H1 (cell line): ENCODE results near the gene ARMC6. TPM values are rescaled to one million over a fixed set of nuclear protein-coding genes. Genes with fewer than 3 reads are reported as not detected.
A peak's percentile ranks its signal among the peaks of the same experiment; 100 is the strongest.

Experiments used
- CTCF ChIA-PET: fragments of 300-600 bp; sonication (Branson Sonifier 250); formaldehyde crosslinking; loops from one replicate; lab custom pipeline; 2021; ENCODE audit not compliant: partially characterized antibody; lab: Charles Lee
- POLR2A ChIA-PET: fragments of 300-600 bp; sonication (Branson Sonifier 250); formaldehyde crosslinking; loops from one replicate; lab custom pipeline; 2021; ENCODE audit warnings: inconsistent platforms; ENCODE audit not compliant: partially characterized antibody; lab: Charles Lee
- DNase-seq, 2 experiments: peaks; one replicate each; pipeline versions ENCODE4 v3.0.0 to v3.0.0-alpha.2; 2010 to 2022; ENCODE audit warnings: low spot score in 2 of 2, low read depth in 1 of 2, mixed read lengths in 1 of 2
- FAIRE-seq: peaks from 2 replicates; lab custom pipeline; 2011; peaks lifted over from hg19 to GRCh38; lab: Jason Lieb, UNC
- H2AFZ ChIP-seq: 2 replicates; pipeline ENCODE4 v1.8.1; 2012; ENCODE audit warnings: low read length, inconsistent platforms
- H2AK5ac ChIP-seq: 2 replicates; pipeline ENCODE4 v1.6.1; 2013; ENCODE audit warnings: low read depth, low read length
- H2BK120ac ChIP-seq: replicated peaks from 2 replicates; pipeline ENCODE3; 2013; ENCODE audit warnings: low read depth, low read length, inconsistent platforms
- H2BK12ac ChIP-seq: 2 replicates; pipeline ENCODE4 v1.6.1; 2013; ENCODE audit warnings: low read depth, low read length
- H2BK15ac ChIP-seq: 2 replicates; pipeline ENCODE4 v1.6.1; 2013; ENCODE audit warnings: low read length
- H2BK20ac ChIP-seq: 2 replicates; pipeline ENCODE4 v1.6.1; 2013; ENCODE audit warnings: low read length
- H2BK5ac ChIP-seq: 2 replicates; pipeline ENCODE4 v1.6.1; 2013; ENCODE audit warnings: low read depth, low read length
- H3K14ac ChIP-seq: 2 replicates; pipeline ENCODE4 v1.6.1; 2013; ENCODE audit warnings: inconsistent platforms; ENCODE audit not compliant: insufficient read length
- H3K18ac ChIP-seq: 2 replicates; pipeline ENCODE4 v1.6.1; 2013; ENCODE audit warnings: low read length; ENCODE audit errors: extremely low read depth
- H3K23ac ChIP-seq: 2 replicates; pipeline ENCODE4 v1.6.1; 2013; ENCODE audit warnings: inconsistent platforms; ENCODE audit not compliant: insufficient read length
- H3K23me2 ChIP-seq: 2 replicates; pipeline ENCODE4 v1.6.1; 2013; ENCODE audit warnings: low read depth, low read length
- H3K27ac ChIP-seq: 2 replicates; pipeline ENCODE4 v1.6.1; 2011; ENCODE audit warnings: low read depth, low read length, inconsistent platforms
- H3K27me3 ChIP-seq, 4 experiments: replicated peaks in 1 of 4; 1 replicate in 1 of 4; 2 replicates in 3 of 4; pipeline versions ENCODE4 v1.6.1 to v1.8.1; 2011 to 2013; ENCODE audit warnings: low read length in 3 of 4, mild to moderate bottlenecking in 3 of 4, inconsistent platforms in 2 of 4, mixed read lengths in 2 of 4, moderate library complexity in 1 of 4; ENCODE audit not compliant: control insufficient read depth in 3 of 4, insufficient read depth in 3 of 4; ENCODE audit errors: extremely low read depth in 1 of 4
- H3K36me3 ChIP-seq, 4 experiments: 2 replicates each; pipeline versions ENCODE4 v1.6.1 to v1.8.1; 2011 to 2013; ENCODE audit warnings: mild to moderate bottlenecking in 4 of 4, low read length in 3 of 4, moderate library complexity in 2 of 4, control low read depth in 1 of 4, inconsistent platforms in 1 of 4; ENCODE audit not compliant: insufficient read depth in 4 of 4, control insufficient read depth in 2 of 4
- H3K4ac ChIP-seq: replicated peaks from 2 replicates; pipeline ENCODE3; 2013; ENCODE audit warnings: low read length, low read depth, mixed read lengths, inconsistent platforms; ENCODE audit not compliant: insufficient read length
- H3K4me1 ChIP-seq, 4 experiments: replicated peaks in 1 of 4; 1 replicate in 1 of 4; 2 replicates in 3 of 4; pipeline versions ENCODE4 v1.6.1 to v1.8.1; 2011 to 2013; ENCODE audit warnings: low read length in 3 of 4, inconsistent platforms in 2 of 4, mixed read lengths in 1 of 4; ENCODE audit not compliant: insufficient read depth in 4 of 4, control insufficient read depth in 3 of 4
- H3K4me2 ChIP-seq, 2 experiments: 2 replicates each; pipeline versions ENCODE4 v1.6.1 to v1.8.1; 2011 to 2013; ENCODE audit warnings: low read depth in 2 of 2, low read length in 2 of 2, control low read depth in 1 of 2, inconsistent platforms in 1 of 2, mild to moderate bottlenecking in 1 of 2; ENCODE audit not compliant: insufficient read depth in 1 of 2
- H3K4me3 ChIP-seq, 4 experiments: fragments of 200-600, 300-600 bp in 1 of 4; sonication (generic), shearing (Covaris generic), sonication (Bioruptor Twin) in 1 of 4; 2 replicates each; pipeline versions ENCODE4 v1.5.1 to v1.8.1; 2011 to 2016; ENCODE audit warnings: low read length in 4 of 4, low read depth in 3 of 4, control low read depth in 2 of 4, inconsistent platforms in 2 of 4, mild to moderate bottlenecking in 2 of 4, mixed read lengths in 1 of 4, moderate library complexity in 1 of 4; ENCODE audit not compliant: insufficient read depth in 2 of 4; ENCODE audit errors: extremely low read depth in 1 of 4
- H3K56ac ChIP-seq: replicated peaks from 2 replicates; pipeline ENCODE3; 2013; ENCODE audit warnings: low read depth, mild to moderate bottlenecking, mixed read lengths, low read length, inconsistent platforms; ENCODE audit not compliant: insufficient read length
- H3K79me1 ChIP-seq: 2 replicates; pipeline ENCODE4 v1.6.1; 2013; ENCODE audit warnings: low read depth, low read length, control low read depth
- H3K79me2 ChIP-seq, 2 experiments: 2 replicates each; pipeline versions ENCODE4 v1.6.1 to v1.8.1; 2012 to 2013; ENCODE audit warnings: low read length in 2 of 2, mild to moderate bottlenecking in 2 of 2, inconsistent platforms in 1 of 2; ENCODE audit not compliant: insufficient read depth in 2 of 2, control insufficient read depth in 1 of 2
- H3K9ac ChIP-seq, 4 experiments: replicated peaks in 1 of 4; 1 replicate in 1 of 4; 2 replicates in 3 of 4; pipeline versions ENCODE4 v1.6.1 to v1.8.1; 2011 to 2013; ENCODE audit warnings: low read depth in 3 of 4, low read length in 3 of 4, control low read depth in 2 of 4, mild to moderate bottlenecking in 2 of 4, moderate library complexity in 2 of 4, inconsistent platforms in 1 of 4; ENCODE audit errors: extremely low read depth in 1 of 4
- H3K9me3 ChIP-seq, 2 experiments: 2 replicates each; pipeline versions ENCODE4 v1.6.1 to v1.8.1; 2012 to 2013; ENCODE audit warnings: mild to moderate bottlenecking in 2 of 2, moderate library complexity in 2 of 2, control low read depth in 1 of 2, inconsistent platforms in 1 of 2, low read depth in 1 of 2, low read length in 1 of 2, mixed read lengths in 1 of 2; ENCODE audit not compliant: insufficient read depth in 2 of 2
- H4K20me1 ChIP-seq, 2 experiments: replicated peaks in 1 of 2; 2 replicates each; pipeline versions ENCODE3 to v1.8.1; 2011 to 2013; ENCODE audit warnings: inconsistent platforms in 2 of 2, low read length in 2 of 2, mild to moderate bottlenecking in 1 of 2; ENCODE audit not compliant: insufficient read depth in 2 of 2, control insufficient read depth in 1 of 2
- H4K5ac ChIP-seq: 2 replicates; pipeline ENCODE4 v1.6.1; 2013; ENCODE audit warnings: low read length, low read depth, mixed read lengths, inconsistent platforms; ENCODE audit not compliant: insufficient read length
- H4K8ac ChIP-seq: 2 replicates; pipeline ENCODE4 v1.8.0; 2013; ENCODE audit warnings: mild to moderate bottlenecking, moderate library complexity, low read length, inconsistent platforms; ENCODE audit not compliant: insufficient read depth; ENCODE audit errors: extremely low read depth
- H4K91ac ChIP-seq: replicated peaks from 2 replicates; pipeline ENCODE3; 2013; ENCODE audit warnings: low read length, mixed read lengths, inconsistent platforms; ENCODE audit not compliant: insufficient read length
- ATF3 ChIP-seq: IDR thresholded peaks from 2 replicates; pipeline ENCODE4 v1.6.1; 2011; ENCODE audit warnings: low read depth, mild to moderate bottlenecking, low read length; ENCODE audit not compliant: insufficient read depth
- CEBPB ChIP-seq: IDR thresholded peaks from 2 replicates; pipeline ENCODE4 v1.6.1; 2012; ENCODE audit warnings: low read depth, low read length
- EZH2 ChIP-seq: fragments of 200-600 bp; sonication (generic); IDR thresholded peaks from 2 replicates; pipeline ENCODE4 v1.7.1; 2012; ENCODE audit warnings: low read depth, mild to moderate bottlenecking, moderate library complexity, low read length, inconsistent platforms; ENCODE audit not compliant: severe bottlenecking
- GTF2F1 ChIP-seq: IDR thresholded peaks from 2 replicates; pipeline ENCODE4 v1.6.1; 2012; ENCODE audit warnings: low read depth, low read length, improper control_type of control experiment, borderline replicate concordance
- JUND ChIP-seq: IDR thresholded peaks from 2 replicates; pipeline ENCODE4 v1.6.1; 2011; ENCODE audit warnings: mild to moderate bottlenecking, improper control_type of control experiment, low read length
- MAFK ChIP-seq: IDR thresholded peaks from 2 replicates; pipeline ENCODE4 v1.6.1; 2012; ENCODE audit warnings: low read depth, mild to moderate bottlenecking, improper control_type of control experiment, low read length
- POLR2AphosphoS5 ChIP-seq: IDR thresholded peaks from 2 replicates; pipeline ENCODE4 v1.6.1; 2011; ENCODE audit warnings: low read depth, low read length
- RAD21 ChIP-seq, 2 experiments: IDR thresholded peaks in 1 of 2; conservative IDR thresholded peaks in 1 of 2; 2 replicates each; pipeline ENCODE4 v1.6.1; 2011; ENCODE audit warnings: low read depth in 2 of 2, low read length in 2 of 2, improper control_type of control experiment in 1 of 2, inconsistent platforms in 1 of 2, mild to moderate bottlenecking in 1 of 2, moderate library complexity in 1 of 2
- SAP30 ChIP-seq: fragments of 300-600 bp; sonication (generic); IDR thresholded peaks from 2 replicates; pipeline ENCODE4 v1.7.1; 2012; ENCODE audit warnings: low read length, moderate library complexity, mild to moderate bottlenecking, inconsistent platforms; ENCODE audit not compliant: insufficient read depth, insufficient replicate concordance
- SP4 ChIP-seq: IDR thresholded peaks from 2 replicates; pipeline ENCODE4 v1.6.1; 2012; ENCODE audit warnings: low read length, inconsistent platforms
- TAF1 ChIP-seq: IDR thresholded peaks from 2 replicates; pipeline ENCODE4 v1.6.1; 2011; ENCODE audit warnings: mild to moderate bottlenecking, low read depth, low read length
- WGBS, 2 experiments: shearing (Covaris generic) in 1 of 2; methylation state at CpG; one replicate each; pipeline versions ENCODE4 v1.1.6 to v1.1.7; 2013 to 2015; ENCODE audit warnings: low lambda C conversion rate in 2 of 2, mixed read lengths in 2 of 2, inconsistent platforms in 1 of 2, low coverage in 1 of 2, missing lambda C conversion rate in 1 of 2; ENCODE audit not compliant: insufficient replicate concordance in 2 of 2, insufficient coverage in 1 of 2, insufficient read length in 1 of 2; ENCODE audit errors: extremely low coverage in 1 of 2, missing lambda C conversion rate in 1 of 2; 5-methylcytosine and 5-hydroxymethylcytosine counted together
- polyA plus RNA-seq, 7 experiments: library from polyadenylated mRNA; depleted of rRNA in 3 of 7; stranded (reverse) in 5 of 7; unstranded in 2 of 7; fragments of >200 nt in 5 of 7; fragments of 200-250 nt in 2 of 7; gene quantifications; 1 replicate in 5 of 7; 2 replicates in 1 of 7; 4 replicates in 1 of 7; pipeline versions ENCODE4 v1.2.1 to v1.2.3, GENCODE V29; 2011 to 2013; ENCODE audit warnings: missing spikeins in 2 of 7, mixed read lengths in 2 of 7
- total RNA-seq: library from RNA; stranded (reverse); fragmentation: NEBNext Ultra II Directional; extraction: Animal tissue kit (Norgen Biotek cat#: 25700); gene quantifications from 2 replicates; pipeline ENCODE4 v1.2.1, GENCODE V29; 2021

ARMC6 gene
- total and polyA plus RNA-seq, 2 of the 8 experiments (the other 6 are each of a cell fraction or from before 2014, with no cell fraction given) = 67.1 to 68.3 TPM

- Histone ChIP-seq H2AK5ac (no peak overlapping the region), H3K27me3 (no peaks in the 10 kb centered on the region), H3K79me2 (no peaks in the 10 kb centered on the region), H4K8ac (peak overlapping the region; percentile 96; the same call in 1 of the 2 replicates), H2BK5ac (peak overlapping the region; percentile 92), H4K91ac (peak overlapping the region; percentile 97), H2AFZ (peak overlapping the region; percentile 96; the same call in 1 of the 2 replicates), H3K4me2 (peak overlapping the region; percentile 82 to 90), H2BK15ac (no peak overlapping the region; the same call in 1 of the 2 replicates), H3K79me1 (0 out of 2 replicates have a peak, but pooled peaks cover 2% of the 10 kb centered on the region), H3K4me3 (peak overlapping the region; percentile 66 to 76 (median 75)), H3K36me3 (no peaks in the 10 kb centered on the region), H3K9me3 (no peaks in the 10 kb centered on the region), H3K23ac (no peak overlapping the region), H3K14ac (no peak overlapping the region), H3K23me2 (peaks cover 3% of the 10 kb centered on the region), H4K20me1 (no peaks in the 10 kb centered on the region), H2BK20ac (peak overlapping the region; percentile 87; the same call in 1 of the 2 replicates), H3K18ac (peak overlapping the region; percentile 100), H2BK120ac (no peak overlapping the region), H2BK12ac (peak overlapping the region; percentile 89), H4K5ac (peak overlapping the region; percentile 96), H3K27ac (peak overlapping the region; percentile 88), H3K4me1 (peaks cover 0 to 14% (median 9%) of the 10 kb centered on the region in 4 experiments; a peak in 6 of 7 replicates), H3K9ac (peak overlapping the region; percentile 52 to 86 (median 81)), H3K56ac (no peak overlapping the region), H3K4ac (peak overlapping the region; percentile 91)
- DNase-seq = peak in 1 of 2 experiments; percentile 88
- ChIA-PET CTCF (interaction anchor here (0.8 to 3.4 kb wide), 7 partner anchors 10 to 40 kb away, joined by 3 to 16 read pairs (median 3); no protein-coding TSS in a partner anchor), POLR2A (interaction anchor here (0.6 to 5.7 kb wide), 13 partner anchors 9 to 61 kb away, joined by 3 to 31 read pairs (median 5); partner anchors contain the start of gene SLC25A42)
- FAIRE-seq = no peak
- WGBS, 2 experiments = 1% methylated on average over 19 of the region's 36 CpGs; no CpG with 5 or more reads in 1 of the 2 experiments
- TF ChIP-seq SP4 (no peak; the same call in 1 of the 2 replicates), TAF1 (peak; percentile 72), EZH2 (no peak), SAP30 (no peak), POLR2AphosphoS5 (peak; percentile 95), GTF2F1 (no peak), RAD21 (IDR thresholded peaks at IDR 0.05 in 1 of 2, conservative IDR thresholded peaks at IDR 0.05 in 1 of 2; ENCODE audit: low read depth in 2 of 2, low read length in 2 of 2) (no peak), ATF3 (no peak), MAFK (no peak), CEBPB (no peak), JUND (no peak)
Measured at GRCh38 chr19:19105365-19106055, 72.1 kb downstream of the ARMC6 start.
